ENCODE data around the gene FNBP1.

- TF ChIP-seq CTCF (IDR thresholded peaks at IDR 0.05; ENCODE audit: poor library complexity) (no peak), EZH2phosphoT487 (IDR thresholded peaks at IDR 0.05; ENCODE audit: low read depth, severe bottlenecking, unreplicated experiment) (no peak)
Measured at GRCh38 chr9:130073373-130073772, 30.4 kb upstream of the FNBP1 start.

All from hepatocyte (in vitro differentiated cells).